SK-N-SH (cell line): Measurements from ENCODE around the gene IRX3.

Experiments
- CHD2 ChIP-seq: fragments of 150-350 bp; IDR thresholded peaks from 2 replicates; pipeline ENCODE4 v1.6.1; 2018; ENCODE audit warnings: low read length; ENCODE audit not compliant: partially characterized antibody
- EP300 ChIP-seq, 2 experiments: IDR thresholded peaks; 2 replicates each; pipeline versions ENCODE4 v1.4.0 to v1.6.1; 2012; ENCODE audit warnings: borderline replicate concordance in 1 of 2, low read depth in 1 of 2, low read length in 1 of 2
- RXRA ChIP-seq: IDR thresholded peaks from 2 replicates; pipeline ENCODE4 v1.4.0; 2012; ENCODE audit warnings: low read depth, mild to moderate bottlenecking, borderline replicate concordance
- TEAD4 ChIP-seq: IDR thresholded peaks from 2 replicates; pipeline ENCODE4 v1.4.0; 2012; ENCODE audit warnings: mild to moderate bottlenecking, borderline replicate concordance; ENCODE audit not compliant: insufficient read depth
- YY1 ChIP-seq: IDR thresholded peaks from 2 replicates; pipeline ENCODE4 v1.4.0; 2012; ENCODE audit warnings: low read depth, mild to moderate bottlenecking
- TF ChIP-seq, protein P1 (sequence below): fragments of 200-600 bp; sonication (generic); IDR thresholded peaks from 2 replicates; pipeline ENCODE4 v1.6.1; 2017; ENCODE audit warnings: antibody characterized with exemption, mild to moderate bottlenecking, moderate library complexity

GRCh38 chr16:54317101-54317611 is 30.6 kb upstream of the IRX3 start:
- TF ChIP-seq YY1 (no peak), EP300 (IDR thresholded peaks at IDR 0.05; ENCODE audit: borderline replicate concordance in 1 of 2, low read depth in 1 of 2, low read length in 1 of 2) (0 out of 4 replicates have a peak, but pooled peaks of 1 of the 2 experiments have one; percentile 60), TEAD4 (no peak), RXRA (no peak), CHD2 (peak; percentile 55)
- TF ChIP-seq, protein P1, sequence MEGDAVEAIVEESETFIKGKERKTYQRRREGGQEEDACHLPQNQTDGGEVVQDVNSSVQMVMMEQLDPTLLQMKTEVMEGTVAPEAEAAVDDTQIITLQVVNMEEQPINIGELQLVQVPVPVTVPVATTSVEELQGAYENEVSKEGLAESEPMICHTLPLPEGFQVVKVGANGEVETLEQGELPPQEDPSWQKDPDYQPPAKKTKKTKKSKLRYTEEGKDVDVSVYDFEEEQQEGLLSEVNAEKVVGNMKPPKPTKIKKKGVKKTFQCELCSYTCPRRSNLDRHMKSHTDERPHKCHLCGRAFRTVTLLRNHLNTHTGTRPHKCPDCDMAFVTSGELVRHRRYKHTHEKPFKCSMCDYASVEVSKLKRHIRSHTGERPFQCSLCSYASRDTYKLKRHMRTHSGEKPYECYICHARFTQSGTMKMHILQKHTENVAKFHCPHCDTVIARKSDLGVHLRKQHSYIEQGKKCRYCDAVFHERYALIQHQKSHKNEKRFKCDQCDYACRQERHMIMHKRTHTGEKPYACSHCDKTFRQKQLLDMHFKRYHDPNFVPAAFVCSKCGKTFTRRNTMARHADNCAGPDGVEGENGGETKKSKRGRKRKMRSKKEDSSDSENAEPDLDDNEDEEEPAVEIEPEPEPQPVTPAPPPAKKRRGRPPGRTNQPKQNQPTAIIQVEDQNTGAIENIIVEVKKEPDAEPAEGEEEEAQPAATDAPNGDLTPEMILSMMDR: no peak
